ENCODE data around the gene C2. TPM values are rescaled to one million over a fixed set of nuclear protein-coding genes. Genes with fewer than 3 reads are reported as not detected.

C2 gene
- total RNA-seq, 1 donor, result 1.3 TPM

Small RNA genes within 50 kb of the gene (small RNA-seq; reads per million reads assigned to genes)
- not detected for gene AL645922.1

Other genes starting within 250 kb of the C2 start
- 0.43 and 0.64 TPM in 2 replicates for gene LY6G5C, start 246.7 kb upstream of the C2 start, total RNA-seq
- 43.2 and 76.0 TPM in 2 replicates for gene ABHD16A, start 224.4 kb upstream of the C2 start, total RNA-seq
- gene LY6G6F, start 220.9 kb upstream of the C2 start, total RNA-seq, result not detected in 2 replicates
- not detected in 2 replicates for gene LY6G6D, start 212.4 kb upstream of the C2 start, total RNA-seq
- not detected in 2 replicates for gene LY6G6C, start 206.0 kb upstream of the C2 start, total RNA-seq
- not detected in 2 replicates for gene MPIG6B, start 204.3 kb upstream of the C2 start, total RNA-seq
- 60.5 and 68.0 TPM in 2 replicates for gene DDAH2, start 198.4 kb upstream of the C2 start, total RNA-seq
- gene CLIC1, start 191.2 kb upstream of the C2 start, total RNA-seq, result 586 and 701 TPM in 2 replicates
- gene MSH5, start 187.7 kb upstream of the C2 start, total RNA-seq, result 9.5 and 13.9 TPM in 2 replicates
- 0.43 and 1.3 TPM in 2 replicates for gene SAPCD1, start 165.1 kb upstream of the C2 start, total RNA-seq
- gene VWA7, start 150.4 kb upstream of the C2 start, total RNA-seq, result under 0.01 TPM in 2 replicates
- gene VARS1, start 132.0 kb upstream of the C2 start, total RNA-seq, result 60.0 and 73.1 TPM in 2 replicates
- 21.6 and 23.7 TPM in 2 replicates for gene LSM2, start 120.8 kb upstream of the C2 start, total RNA-seq
- gene HSPA1L, start 112.4 kb upstream of the C2 start, total RNA-seq, result 0.86 and 0.97 TPM in 2 replicates
- gene HSPA1A, start 112.2 kb upstream of the C2 start, total RNA-seq, result 77.0 and 132 TPM in 2 replicates
- 84.4 and 148 TPM in 2 replicates for gene HSPA1B, start 100.0 kb upstream of the C2 start, total RNA-seq
- 70.8 and 77.6 TPM in 2 replicates for gene NEU1, start 64.9 kb upstream of the C2 start, total RNA-seq
- gene SLC44A4, start 48.7 kb upstream of the C2 start, total RNA-seq, result not detected in 2 replicates
- gene EHMT2, start 30.0 kb upstream of the C2 start, total RNA-seq, result 38.0 and 42.7 TPM in 2 replicates
- gene ZBTB12, start 25.6 kb upstream of the C2 start, total RNA-seq, result 1.9 and 3.0 TPM in 2 replicates
- 3.5 and 12.1 TPM in 2 replicates for gene CFB, start 18.4 kb downstream of the C2 start, total RNA-seq
- 106 and 120 TPM in 2 replicates for gene NELFE, start 31.3 kb downstream of the C2 start, total RNA-seq
- gene SKIC2, start 31.5 kb downstream of the C2 start, total RNA-seq, result 52.2 and 58.9 TPM in 2 replicates
- 14.2 and 21.9 TPM in 2 replicates for gene DXO, start 44.4 kb downstream of the C2 start, total RNA-seq
- 6.0 and 13.9 TPM in 2 replicates for gene C4A, start 54.3 kb downstream of the C2 start, total RNA-seq
- 6.8 and 9.9 TPM in 2 replicates for gene C4B, start 87.1 kb downstream of the C2 start, total RNA-seq
- gene CYP21A2, start 110.7 kb downstream of the C2 start, total RNA-seq, result under 0.01 TPM in 2 replicates
- 4.8 and 17.7 TPM in 2 replicates for gene TNXB, start 181.6 kb downstream of the C2 start, total RNA-seq
- gene ATF6B, start 200.5 kb downstream of the C2 start, total RNA-seq, result 17.3 and 22.9 TPM in 2 replicates
- 6.4 and 6.9 TPM in 2 replicates for gene FKBPL, start 202.6 kb downstream of the C2 start, total RNA-seq
- gene PRRT1, start 224.2 kb downstream of the C2 start, total RNA-seq, result under 0.01 and 0.32 TPM in 2 replicates
- 14.8 and 22.9 TPM in 2 replicates for gene PPT2, start 226.4 kb downstream of the C2 start, total RNA-seq
- gene EGFL8, start 236.9 kb downstream of the C2 start, total RNA-seq, result 0.97 and 2.6 TPM in 2 replicates
- gene AGPAT1, start 248.4 kb downstream of the C2 start, total RNA-seq, result 21.9 and 30.2 TPM in 2 replicates

Measured in fibroblast of villous mesenchyme (primary cell).